Hematopoietic multipotent progenitor cell treated with erythropoietin and hydrocortisone succinate and interleukin-3 and kit ligand, for 4 days (in vitro differentiated cells): ENCODE results near the gene IRF8.
"Not testable (repeated sequence)": the region's sequence is repeated elsewhere in the genome, so short reads cannot be mapped to it uniquely, and the experiment has no call there.

ENCODE experiments used
- DNase-seq: peaks from one replicate; pipeline ENCODE4 v3.0.0-alpha.2; 2015

The IRF8 gene

DNA sequence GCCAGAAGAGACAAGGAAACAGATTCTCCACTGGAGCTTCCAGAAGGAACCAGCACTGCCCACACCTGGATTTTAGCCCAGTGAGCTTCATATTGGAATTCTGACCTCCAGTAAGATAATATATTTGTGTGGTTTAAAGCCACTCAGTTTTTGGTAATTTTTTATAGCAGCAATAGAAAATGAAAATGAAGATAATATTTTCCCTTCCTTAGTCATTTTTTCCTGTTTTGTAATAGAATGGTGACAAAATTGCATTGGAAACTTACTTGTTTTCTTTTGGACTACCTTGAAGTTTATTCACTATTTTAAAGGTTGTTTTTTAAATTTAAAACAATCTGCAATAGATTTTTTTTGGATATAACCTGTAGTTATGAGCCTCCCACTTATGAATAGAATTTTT is 29.8 kb upstream of the IRF8 start:
- no peak for DNase-seq

DNA sequence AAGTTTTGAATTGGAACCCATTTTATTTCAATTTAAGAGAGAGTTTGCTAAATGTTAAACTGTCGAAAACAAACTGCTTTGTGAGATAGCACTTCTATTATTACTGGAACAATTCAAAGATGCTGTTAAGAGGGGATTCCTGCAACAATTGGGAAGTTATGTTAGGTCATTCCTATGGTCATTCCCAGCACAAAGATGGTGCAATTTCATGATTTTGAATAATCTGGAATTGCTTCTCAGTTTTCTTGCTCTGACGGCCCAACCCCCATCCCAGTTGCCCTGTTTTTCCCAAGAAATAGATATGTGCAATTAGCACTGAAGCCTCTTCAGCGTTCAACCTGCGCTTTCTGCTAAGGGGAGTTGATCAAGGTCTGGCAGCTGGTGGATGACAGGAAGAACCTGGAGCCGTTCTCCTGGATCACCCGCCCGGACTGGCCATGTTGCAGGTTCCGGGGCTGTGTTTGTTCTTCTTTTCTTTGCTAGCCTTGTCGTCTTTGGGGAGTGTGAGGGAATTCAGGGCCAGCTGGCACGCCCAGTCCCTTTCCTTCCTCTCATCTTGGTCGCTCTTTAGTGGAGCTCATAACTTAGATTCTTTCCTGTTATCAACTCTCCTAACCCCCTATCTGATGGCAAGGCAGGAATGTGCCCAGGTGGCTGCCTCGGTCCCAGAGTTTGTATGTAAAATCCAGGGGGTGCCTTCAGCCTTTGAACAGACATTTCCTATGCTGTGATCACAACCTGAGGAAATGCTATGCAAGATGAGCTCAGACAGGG is 29.0 kb upstream of the IRF8 start:
- no peak for DNase-seq

- DNase-seq = no peak
These were observed 27.2 kb upstream of the IRF8 start for GRCh38 chr16:85871756-85872155.

DNA sequence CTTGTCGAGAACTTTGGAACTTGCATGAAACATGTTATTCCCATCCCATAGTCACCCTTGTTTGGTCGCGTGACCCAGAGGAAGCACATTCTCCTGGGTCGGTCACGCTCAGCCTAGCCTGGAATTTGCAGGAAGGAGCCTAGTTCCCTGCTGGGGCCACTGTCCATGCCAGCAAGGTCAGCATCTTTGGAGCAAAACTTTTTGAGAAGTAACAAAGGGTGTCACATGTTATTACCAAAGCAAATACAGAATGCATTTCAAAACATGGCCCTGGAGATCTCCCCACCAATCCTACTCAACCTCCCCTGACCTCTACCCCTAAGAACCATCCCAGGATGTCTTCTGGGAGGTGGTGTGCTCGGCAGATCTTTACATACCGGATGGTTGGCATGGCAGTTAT is 26.2 kb upstream of the IRF8 start:
- DNase-seq = no peak

DNA sequence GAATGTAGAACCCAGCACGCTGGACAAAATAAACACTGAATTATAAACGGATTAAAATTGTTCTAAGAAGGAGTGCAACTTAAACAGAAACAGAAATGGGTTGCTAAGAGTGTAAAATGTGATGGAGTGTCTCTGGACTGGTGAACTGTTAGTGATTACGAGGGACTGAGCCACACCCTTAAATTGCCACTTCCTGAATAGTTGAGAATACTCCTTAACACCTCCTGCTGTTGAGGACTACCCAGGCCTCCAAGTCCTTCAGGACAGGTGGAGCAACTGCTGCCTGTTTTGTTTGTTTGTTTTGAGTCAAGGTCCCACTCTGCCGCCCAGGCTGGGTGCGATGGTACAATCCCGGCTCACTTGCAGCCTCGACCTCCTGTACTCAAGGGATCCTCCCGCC is 25.8 kb upstream of the IRF8 start:
- DNase-seq = no peak

GRCh38 chr16:85874031-85874430 is 24.9 kb upstream of the IRF8 start:
- not testable (repeated sequence) for DNase-seq

DNA sequence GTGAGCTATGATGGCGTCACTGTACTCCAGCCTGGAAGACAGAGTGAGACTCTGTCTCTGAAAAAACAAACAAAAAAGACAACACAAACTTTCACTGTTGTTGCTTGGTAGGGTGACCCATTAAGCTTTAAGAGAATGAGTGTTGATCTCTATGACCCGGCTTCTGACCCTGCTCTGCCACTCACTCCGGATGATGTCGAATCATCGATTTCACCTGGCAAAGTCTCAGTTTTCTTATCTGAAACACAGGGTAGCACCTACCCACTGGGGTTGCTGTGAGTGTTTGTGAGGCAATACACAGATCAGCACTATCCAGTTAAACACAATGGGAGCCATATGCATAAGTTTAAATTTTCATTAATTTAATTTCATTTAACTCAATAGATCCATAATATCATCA is 20.6 kb upstream of the IRF8 start:
- no peak for DNase-seq

GRCh38 chr16:85878875-85879274 is 20.1 kb upstream of the IRF8 start:
- DNase-seq = no peak

DNA sequence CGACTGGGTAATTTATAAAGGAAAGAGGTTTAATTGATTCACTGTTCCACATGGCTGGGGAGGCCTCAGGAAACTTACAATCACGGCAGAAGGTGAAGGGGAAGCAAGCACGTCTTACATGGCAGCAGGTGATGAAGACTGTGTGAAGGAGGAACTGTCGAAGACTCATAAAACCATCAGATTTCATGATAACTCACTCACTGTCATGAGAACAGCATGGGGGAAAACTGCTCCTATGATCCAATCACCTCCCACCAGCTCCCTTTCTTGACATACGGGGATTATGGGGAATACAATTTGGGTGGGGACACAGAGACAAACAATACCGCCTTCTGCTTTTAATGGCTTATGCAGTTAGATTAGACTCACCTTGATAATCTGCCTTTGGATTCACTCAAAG is 19.4 kb upstream of the IRF8 start:
- DNase-seq = no peak

DNA sequence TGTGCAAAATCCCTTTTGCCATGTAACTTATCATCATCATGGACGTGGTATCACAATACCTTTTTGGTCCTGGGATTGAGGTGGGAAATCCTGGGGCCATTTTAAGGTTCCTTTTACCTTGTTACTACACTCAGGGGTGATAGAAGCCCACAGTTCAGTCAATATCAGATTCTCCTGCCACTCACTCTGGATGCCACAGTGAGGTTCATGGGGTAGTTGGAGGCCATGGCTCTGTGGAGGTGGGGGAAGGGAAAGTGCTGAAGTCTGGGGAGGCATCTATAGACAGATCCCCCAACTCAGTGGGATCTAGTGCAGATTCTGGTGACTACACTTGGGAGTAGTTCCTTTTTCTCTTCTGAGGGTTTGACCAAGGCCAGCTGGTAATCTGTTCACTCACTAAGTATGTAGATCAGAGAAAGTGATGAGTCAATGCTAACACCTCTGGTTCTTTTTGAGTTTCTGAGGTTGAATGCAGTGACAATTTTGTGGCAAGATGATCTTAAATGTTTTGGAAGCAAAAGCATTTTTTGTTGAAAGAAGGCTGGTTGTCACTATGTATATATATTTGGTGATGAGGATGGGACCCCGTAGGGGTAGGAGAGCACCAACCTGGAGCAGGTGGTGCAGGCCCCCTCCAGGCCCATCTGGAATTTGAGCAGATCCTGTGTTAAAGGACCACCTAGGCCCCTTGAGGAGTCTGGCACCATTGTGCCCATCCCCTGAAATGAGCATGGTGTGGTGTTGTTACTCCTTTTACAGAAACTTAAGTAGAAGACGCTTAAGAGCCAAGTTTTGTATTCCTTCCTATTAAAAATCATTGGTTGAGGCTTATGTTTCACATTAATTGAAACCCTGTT is 18.8 kb upstream of the IRF8 start:
- DNase-seq = no peak

GRCh38 chr16:85880861-85881260 is 18.1 kb upstream of the IRF8 start:
- DNase-seq = no peak

DNA sequence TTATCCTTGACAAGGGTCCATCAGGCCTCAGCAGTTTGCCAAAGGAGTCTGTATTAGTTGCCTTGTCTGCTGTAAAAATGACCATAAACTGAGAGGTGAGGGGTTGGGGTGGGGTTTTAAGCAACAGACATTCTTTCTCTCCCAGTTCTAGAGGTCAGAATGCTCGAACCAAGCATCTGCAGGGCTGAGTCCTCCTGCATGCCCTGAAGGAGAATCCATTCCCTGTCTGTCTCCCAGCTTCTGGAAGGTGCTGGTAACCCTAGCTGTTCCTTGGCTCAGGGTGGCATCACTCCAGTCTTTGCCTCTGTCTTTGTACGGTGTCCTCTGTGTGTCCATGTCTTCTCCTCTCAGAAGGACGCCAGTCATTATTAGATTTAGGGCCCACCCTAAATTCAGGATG is 17.5 kb upstream of the IRF8 start:
- no peak for DNase-seq

DNA sequence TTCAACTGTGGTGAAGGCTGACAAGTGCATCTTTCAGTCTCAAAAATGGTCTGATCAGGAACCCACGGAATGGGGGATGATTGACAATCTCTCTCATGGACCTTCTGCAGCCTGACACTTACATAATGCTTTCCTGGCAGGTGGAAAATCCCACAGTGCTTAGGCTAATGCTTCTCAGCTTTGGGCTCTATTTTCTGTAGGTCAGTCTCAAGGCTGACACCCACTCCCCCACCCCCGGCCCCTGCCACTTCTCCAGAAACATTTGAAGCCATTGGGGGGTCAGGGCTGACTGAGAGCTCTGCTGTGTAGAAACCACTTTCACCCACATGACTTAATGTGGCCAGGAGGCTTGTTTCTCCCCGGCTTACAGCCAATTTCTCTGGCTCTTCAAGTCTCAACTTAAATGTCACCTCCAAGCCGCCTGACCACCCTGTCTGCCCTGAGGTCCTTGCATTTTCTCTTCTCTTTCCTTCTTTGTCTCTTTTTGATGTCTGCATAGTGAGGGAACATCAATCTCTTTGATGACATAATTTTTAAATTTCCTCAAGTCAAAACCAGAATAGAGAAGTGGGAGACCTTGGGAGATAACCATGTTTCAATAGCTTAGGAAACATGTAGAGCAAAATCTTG is 16.7 kb upstream of the IRF8 start:
- no peak for DNase-seq

DNA sequence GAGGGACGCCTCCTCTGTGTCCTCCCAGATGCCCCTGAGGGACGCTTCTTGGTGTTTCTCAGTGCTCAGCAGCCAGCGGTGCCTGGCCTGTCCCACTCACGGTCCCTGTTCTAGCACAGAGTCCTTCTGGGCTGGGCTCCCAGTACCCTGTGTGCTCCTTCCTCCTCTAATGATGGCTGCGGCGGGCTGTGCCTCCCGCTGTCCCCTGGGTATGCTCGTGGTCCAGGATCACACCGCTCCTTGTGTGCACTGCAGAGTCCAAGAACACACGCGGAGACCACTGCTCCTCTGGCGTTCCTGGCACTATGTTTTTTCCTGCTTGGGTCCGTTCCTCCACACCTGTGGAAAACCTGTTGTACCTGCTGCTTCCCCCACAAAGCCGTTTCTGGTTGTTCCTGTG is 15.1 kb upstream of the IRF8 start:
- no peak for DNase-seq

DNA sequence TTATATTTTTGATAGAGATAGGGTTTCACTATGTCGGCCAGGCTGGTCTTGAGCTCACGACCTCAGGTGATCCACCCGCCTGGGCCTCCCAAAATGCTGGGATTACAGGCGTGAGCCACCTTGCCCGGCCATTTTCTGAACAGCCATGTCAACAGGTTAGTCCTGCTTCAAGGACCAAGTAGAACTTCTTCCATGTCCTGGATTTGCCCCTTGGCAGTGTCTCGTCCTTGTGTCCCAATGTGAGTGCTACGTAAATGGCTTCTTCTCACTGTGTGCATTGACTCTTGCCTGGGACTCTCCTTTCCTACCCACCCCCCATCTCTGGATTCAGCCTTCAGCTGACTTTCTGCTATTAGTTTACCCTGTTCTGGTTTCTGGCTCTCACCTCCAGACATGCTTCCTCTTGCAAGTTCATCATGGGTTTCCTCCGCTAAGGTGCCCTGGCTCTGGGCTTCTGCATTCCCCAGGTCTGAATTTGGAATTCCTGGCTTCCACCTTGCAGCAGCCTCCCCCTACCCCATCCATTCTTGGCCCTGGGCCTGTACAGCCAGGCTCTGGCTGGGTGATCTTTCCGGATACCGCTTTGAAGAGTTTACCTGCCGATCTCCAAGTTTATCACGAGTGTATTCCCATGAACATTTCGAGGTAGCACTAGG is 14.0 kb upstream of the IRF8 start:
- no peak for DNase-seq

- no peak for DNase-seq
These were observed 13.4 kb upstream of the IRF8 start for GRCh38 chr16:85885537-85885936.

GRCh38 chr16:85888405-85889331 is 10.3 kb upstream of the IRF8 start:
- peak; percentile 14 for DNase-seq

- no peak for DNase-seq
These were observed 7.8 kb upstream of the IRF8 start for GRCh38 chr16:85891033-85891775.

DNA sequence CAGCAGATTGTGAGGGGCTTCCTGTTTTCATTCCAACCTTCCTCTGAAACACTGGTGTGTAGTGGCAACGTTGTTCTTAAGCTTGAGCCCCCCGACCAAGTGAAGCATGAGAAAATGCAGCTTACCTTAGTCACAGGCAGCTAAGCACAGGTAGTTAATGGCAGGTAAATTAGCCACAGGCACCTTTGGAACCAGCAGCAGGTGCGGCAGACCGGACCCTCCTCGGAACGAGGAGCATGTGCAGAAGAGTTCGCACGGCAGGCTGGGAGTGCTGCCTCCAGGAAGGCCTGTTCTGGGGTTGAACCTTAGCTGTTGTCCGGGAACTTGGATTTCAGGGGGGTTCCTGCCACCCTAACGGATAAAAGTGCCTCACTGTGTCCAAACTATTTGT is 7.2 kb upstream of the IRF8 start:
- DNase-seq = no peak

DNA sequence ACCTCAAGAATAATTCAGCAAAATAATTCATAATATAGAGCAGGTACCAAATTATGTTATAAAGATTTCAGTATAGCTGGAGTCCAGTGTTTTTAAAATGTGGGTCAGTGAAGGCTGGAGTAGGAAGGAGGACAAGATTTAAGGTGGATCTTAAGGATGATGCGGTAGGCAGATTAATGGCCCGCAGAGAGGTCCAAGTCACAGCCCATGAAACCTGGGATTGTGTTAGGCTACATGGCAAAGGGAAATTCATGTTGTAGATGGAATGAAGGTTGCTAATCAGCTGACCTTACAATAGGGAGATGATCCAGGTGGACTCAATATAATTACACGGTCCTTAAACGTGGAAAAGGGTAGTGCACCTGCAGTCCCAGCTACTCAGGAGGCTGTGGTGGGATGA is 6.2 kb upstream of the IRF8 start:
- no peak for DNase-seq

GRCh38 chr16:85894266-85894665 is 4.7 kb upstream of the IRF8 start:
- DNase-seq = no peak

DNA sequence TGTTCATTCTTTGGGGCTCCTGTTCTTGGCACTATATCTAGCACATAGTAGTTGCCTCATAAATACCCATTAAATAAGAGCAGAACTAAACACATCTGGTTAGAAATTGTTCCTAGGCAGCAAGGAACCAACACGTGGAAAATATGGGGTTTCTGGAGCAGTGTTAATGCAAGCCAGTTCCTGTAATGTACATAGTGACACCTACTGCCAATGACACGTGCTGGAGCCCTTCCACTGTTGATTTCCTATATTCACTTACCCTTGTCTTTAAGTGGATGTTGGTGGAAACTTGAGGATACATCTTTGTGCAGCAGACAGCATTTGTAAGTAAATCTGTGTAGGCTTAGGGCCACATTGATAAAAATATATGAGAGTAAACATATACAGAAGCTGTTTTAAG is 1.6 kb upstream of the IRF8 start:
- DNase-seq = peak; percentile 8
